ENCODE data around the gene QPRT.
"Not testable (repeated sequence)": the region's sequence is repeated elsewhere in the genome, so short reads cannot be mapped to it uniquely, and the experiment has no call there.

QPRT gene

GRCh38 chr16:29662729-29663015, 16.3 kb upstream of the QPRT start:
- peak in 1 of 2 donors; percentile 19 for DNase-seq (ENCODE audit: low read depth in 2 of 2)

- DNase-seq (ENCODE audit: low read depth in 2 of 2): no peak
Observed at GRCh38 chr16:29663016-29663806, 15.8 kb upstream of the QPRT start, which contains the start of gene SPN. TSS of gene SPN (plus strand) at chr16:29663247. CDS start at chr16:29663729, 482 bp downstream.

GRCh38 chr16:29663807-29664090, 15.2 kb upstream of the QPRT start:
- DNase-seq (ENCODE audit: low read depth in 2 of 2): no peak

GRCh38 chr16:29664091-29664921, 14.7 kb upstream of the QPRT start:
- no peak for DNase-seq (ENCODE audit: low read depth in 2 of 2)

- peak in 1 of 2 donors; percentile 15 for DNase-seq (ENCODE audit: low read depth in 2 of 2)
Observed at GRCh38 chr16:29665294-29666077, 13.5 kb upstream of the QPRT start.

GRCh38 chr16:29667322-29667610, 11.7 kb upstream of the QPRT start:
- DNase-seq (ENCODE audit: low read depth in 2 of 2): not testable (repeated sequence)

GRCh38 chr16:29667755-29668154, 11.2 kb upstream of the QPRT start:
- DNase-seq (ENCODE audit: low read depth in 2 of 2): no peak

- DNase-seq (ENCODE audit: low read depth in 2 of 2): no peak
Observed at GRCh38 chr16:29668267-29668666, 10.7 kb upstream of the QPRT start.

GRCh38 chr16:29673501-29673900, 5.5 kb upstream of the QPRT start:
- DNase-seq (ENCODE audit: low read depth in 2 of 2): no peak

- DNase-seq (ENCODE audit: low read depth in 2 of 2): no peak
Observed at GRCh38 chr16:29674188-29674587, 4.8 kb upstream of the QPRT start.

GRCh38 chr16:29675811-29676643, 3.0 kb upstream of the QPRT start:
- DNase-seq (ENCODE audit: low read depth in 2 of 2): no peak

GRCh38 chr16:29676989-29677785, 1.8 kb upstream of the QPRT start:
- no peak for DNase-seq (ENCODE audit: low read depth in 2 of 2)

GRCh38 chr16:29680180-29680598, 1.2 kb downstream of the QPRT start:
- no peak for DNase-seq (ENCODE audit: low read depth in 2 of 2)

GRCh38 chr16:29683543-29684090, 4.6 kb downstream of the QPRT start:
- no peak for DNase-seq (ENCODE audit: low read depth in 2 of 2)

GRCh38 chr16:29684679-29685078, 5.7 kb downstream of the QPRT start:
- no peak for DNase-seq (ENCODE audit: low read depth in 2 of 2)

GRCh38 chr16:29686740-29687332, 7.9 kb downstream of the QPRT start:
- DNase-seq (ENCODE audit: low read depth in 2 of 2): no peak

GRCh38 chr16:29687755-29688154, 8.8 kb downstream of the QPRT start:
- no peak for DNase-seq (ENCODE audit: low read depth in 2 of 2)

GRCh38 chr16:29688172-29688571, 9.2 kb downstream of the QPRT start:
- no peak for DNase-seq (ENCODE audit: low read depth in 2 of 2)

GRCh38 chr16:29689490-29690351, 10.7 kb downstream of the QPRT start:
- not testable (repeated sequence) for DNase-seq (ENCODE audit: low read depth in 2 of 2)

Data from stimulated activated CD8-positive, alpha-beta memory T cell treated with anti-CD3 and anti-CD28 coated beads, Interleukin-7, amount 100 ng/mL, for 1 hour (primary cell).